Measurements from ENCODE around the gene ZBTB11. TPM values are rescaled to one million over a fixed set of nuclear protein-coding genes. Genes with fewer than 3 reads are reported as not detected.
"Not testable (repeated sequence)": the region's sequence is repeated elsewhere in the genome, so short reads cannot be mapped to it uniquely, and the experiment has no call there.

The ZBTB11 gene
- total and polyA plus RNA-seq, 2 donors, result 19.8 to 23.0 TPM

DNA sequence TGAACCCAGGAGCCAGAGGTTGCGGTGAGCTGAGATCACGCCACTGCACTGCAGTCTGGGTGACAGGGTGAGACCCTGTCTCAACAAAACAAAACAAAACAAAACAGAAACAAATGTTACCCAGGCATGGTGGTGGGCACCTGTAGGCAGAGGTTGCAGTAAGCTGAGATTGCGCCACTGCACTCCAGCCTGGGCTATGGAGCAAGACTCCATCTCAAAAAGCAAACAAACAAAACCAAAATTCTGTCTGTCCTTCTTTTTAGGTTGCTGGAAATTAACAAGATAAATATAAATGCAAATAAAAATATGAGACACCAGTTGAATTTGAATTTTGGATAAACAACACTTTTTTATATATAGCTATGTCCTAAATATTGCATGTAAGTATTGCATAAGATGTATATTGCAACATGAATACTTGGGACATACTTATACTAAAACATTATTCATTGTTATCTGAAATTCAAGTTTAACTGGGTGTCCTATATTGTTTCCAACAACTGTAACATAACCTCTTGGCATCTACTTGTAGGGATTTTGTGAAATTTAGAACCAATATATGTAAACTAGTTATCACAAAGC lies 42.8 kb upstream of the ZBTB11 start:
- no peaks in the 10 kb centered on the region for H3K9me3 ChIP-seq (ENCODE audit: control insufficient read depth in 2 of 2, insufficient read depth in 1 of 2, low read length in 1 of 2)
- WGBS, result 98% methylated on average over 3 of the region's 3 CpGs
- peaks cover 12 to 24% of the 10 kb centered on the region in 2 donors for H3K4me1 ChIP-seq (ENCODE audit: control insufficient read depth in 2 of 2, insufficient read depth in 2 of 2, low read length in 2 of 2)
- DNase-seq (ENCODE audit: low read depth in 6 of 9, low spot score in 9 of 9), result no peak
- no peaks in the 10 kb centered on the region for H3K27me3 ChIP-seq (ENCODE audit: control insufficient read depth in 2 of 2, insufficient read depth in 1 of 2, low read length in 1 of 2)
- no peak overlapping the region for H3K27ac ChIP-seq (ENCODE audit: low read depth in 1 of 2, low read length in 1 of 2)
- no peaks in the 10 kb centered on the region for H3K36me3 ChIP-seq (ENCODE audit: control insufficient read depth in 2 of 2, insufficient read depth in 2 of 2, low read length in 1 of 2)
- no peak overlapping the region for H3K4me3 ChIP-seq (ENCODE audit: low read length in 2 of 2)

DNA sequence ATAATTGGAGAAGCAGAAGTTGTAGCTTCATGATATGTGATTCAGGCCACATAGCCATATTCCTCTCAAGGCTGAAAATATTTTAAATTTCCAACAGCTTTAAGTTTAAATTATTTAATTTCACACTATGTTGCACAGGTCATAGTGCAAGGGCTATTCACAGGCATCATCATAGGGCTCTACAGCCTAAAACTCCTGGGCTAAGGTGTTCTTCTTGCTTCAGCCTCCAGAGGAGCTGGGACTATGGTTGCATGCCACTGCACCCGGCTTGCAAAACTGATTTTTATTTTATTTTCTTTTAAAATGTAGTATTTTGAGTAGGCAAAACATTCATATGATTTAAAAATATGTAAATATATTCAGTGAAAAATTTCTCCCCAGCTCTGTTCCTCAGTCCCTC lies 41.5 kb upstream of the ZBTB11 start:
- H3K36me3 ChIP-seq (ENCODE audit: control insufficient read depth in 2 of 2, insufficient read depth in 2 of 2, low read length in 1 of 2), result no peaks in the 10 kb centered on the region
- no peaks in the 10 kb centered on the region for H3K9me3 ChIP-seq (ENCODE audit: control insufficient read depth in 2 of 2, insufficient read depth in 1 of 2, low read length in 1 of 2)
- H3K4me1 ChIP-seq (ENCODE audit: control insufficient read depth in 2 of 2, insufficient read depth in 2 of 2, low read length in 2 of 2), result peaks cover 12 to 21% of the 10 kb centered on the region in 2 donors
- H3K27me3 ChIP-seq (ENCODE audit: control insufficient read depth in 2 of 2, insufficient read depth in 1 of 2, low read length in 1 of 2), result no peaks in the 10 kb centered on the region
- DNase-seq (ENCODE audit: low read depth in 6 of 9, low spot score in 9 of 9), result no peak
- 95% methylated on average over 1 of the region's 1 CpG for WGBS
- no peak overlapping the region for H3K27ac ChIP-seq (ENCODE audit: low read depth in 1 of 2, low read length in 1 of 2)
- no peak overlapping the region for H3K4me3 ChIP-seq (ENCODE audit: low read length in 2 of 2)

DNA sequence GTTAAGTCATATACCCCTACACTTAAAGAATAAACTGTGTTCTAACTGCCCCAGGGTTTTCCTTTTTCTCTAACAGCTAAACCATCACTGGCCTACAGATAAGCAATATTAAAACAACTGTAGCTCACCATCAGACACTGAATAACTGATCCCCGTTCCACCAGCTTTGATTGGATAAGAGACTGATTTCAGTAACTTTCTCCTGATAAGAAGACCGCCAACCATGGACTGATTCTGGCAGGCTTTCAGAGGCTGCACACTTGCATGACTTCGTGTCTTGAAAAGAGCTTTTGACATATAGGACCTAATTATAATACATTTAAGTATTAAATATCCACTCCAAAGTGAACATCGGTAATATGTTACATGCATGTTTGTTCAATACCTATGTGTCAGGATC lies 32.2 kb upstream of the ZBTB11 start:
- no peak overlapping the region for H3K4me3 ChIP-seq (ENCODE audit: low read length in 2 of 2)
- no peak for DNase-seq (ENCODE audit: low read depth in 6 of 9, low spot score in 9 of 9)
- no peaks in the 10 kb centered on the region for H3K36me3 ChIP-seq (ENCODE audit: control insufficient read depth in 2 of 2, insufficient read depth in 2 of 2, low read length in 1 of 2)
- no peak overlapping the region for H3K27ac ChIP-seq (ENCODE audit: low read depth in 1 of 2, low read length in 1 of 2)
- H3K9me3 ChIP-seq (ENCODE audit: control insufficient read depth in 2 of 2, insufficient read depth in 1 of 2, low read length in 1 of 2), result no peaks in the 10 kb centered on the region
- no peaks in the 10 kb centered on the region for H3K27me3 ChIP-seq (ENCODE audit: control insufficient read depth in 2 of 2, insufficient read depth in 1 of 2, low read length in 1 of 2)
- H3K4me1 ChIP-seq (ENCODE audit: control insufficient read depth in 2 of 2, insufficient read depth in 2 of 2, low read length in 2 of 2), result no peaks in the 10 kb centered on the region
- WGBS, result 93% methylated on average over 4 of the region's 4 CpGs

DNA sequence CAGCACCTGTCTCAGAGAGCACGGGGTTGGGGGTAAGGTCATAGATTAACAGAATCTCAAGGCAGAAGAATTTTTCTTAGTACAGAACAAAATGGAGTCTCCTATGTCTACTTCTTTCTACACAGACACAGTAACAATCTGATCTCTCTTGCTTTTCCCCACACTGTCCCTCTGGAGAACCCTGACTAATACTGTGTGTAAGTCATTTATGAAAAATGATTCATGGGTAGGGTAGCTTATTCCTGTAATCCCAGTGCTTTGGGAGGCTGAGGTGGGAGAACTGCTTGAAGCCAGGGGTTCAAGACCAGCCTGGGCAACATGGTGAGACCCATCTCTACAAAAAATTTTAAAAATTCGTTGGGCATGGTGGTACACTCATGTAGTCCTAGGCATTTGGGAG lies 27.7 kb upstream of the ZBTB11 start:
- not testable (repeated sequence) for H3K4me3 ChIP-seq (ENCODE audit: low read length in 2 of 2); H3K27ac ChIP-seq (ENCODE audit: low read depth in 1 of 2, low read length in 1 of 2); H3K36me3 ChIP-seq (ENCODE audit: control insufficient read depth in 2 of 2, insufficient read depth in 2 of 2, low read length in 1 of 2); H3K9me3 ChIP-seq (ENCODE audit: control insufficient read depth in 2 of 2, insufficient read depth in 1 of 2, low read length in 1 of 2); DNase-seq (ENCODE audit: low read depth in 6 of 9, low spot score in 9 of 9); H3K4me1 ChIP-seq (ENCODE audit: control insufficient read depth in 2 of 2, insufficient read depth in 2 of 2, low read length in 2 of 2); H3K27me3 ChIP-seq (ENCODE audit: control insufficient read depth in 2 of 2, insufficient read depth in 1 of 2, low read length in 1 of 2)
- WGBS, result 85% methylated on average over 2 of the region's 2 CpGs

DNA sequence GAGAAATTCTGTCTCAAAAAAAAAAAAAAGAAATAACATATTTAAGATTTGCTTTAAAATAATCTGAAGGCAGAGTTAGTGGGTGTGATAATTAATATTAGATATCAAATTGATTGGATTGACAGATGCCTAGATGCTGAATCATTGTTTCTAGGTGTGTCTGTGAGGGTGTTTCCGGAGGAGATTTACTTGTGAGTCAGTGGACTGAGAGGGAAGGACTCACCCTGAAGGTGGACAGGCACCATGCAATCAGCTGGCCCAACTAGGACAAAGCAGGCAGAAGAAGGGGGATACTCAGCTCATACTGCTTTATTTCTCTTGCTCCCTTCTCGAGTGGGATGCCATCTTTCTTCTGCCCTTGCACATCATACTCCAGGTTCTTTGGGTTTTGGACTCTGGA lies 26.2 kb upstream of the ZBTB11 start:
- DNase-seq (ENCODE audit: low read depth in 6 of 9, low spot score in 9 of 9), result no peak
- Histone ChIP-seq H3K36me3 (ENCODE audit: control insufficient read depth in 2 of 2, insufficient read depth in 2 of 2, low read length in 1 of 2) (no peaks in the 10 kb centered on the region), H3K4me3 (ENCODE audit: low read length in 2 of 2) (no peak overlapping the region), H3K27me3 (ENCODE audit: control insufficient read depth in 2 of 2, insufficient read depth in 1 of 2, low read length in 1 of 2) (no peaks in the 10 kb centered on the region), H3K9me3 (ENCODE audit: control insufficient read depth in 2 of 2, insufficient read depth in 1 of 2, low read length in 1 of 2) (no peaks in the 10 kb centered on the region), H3K4me1 (ENCODE audit: control insufficient read depth in 2 of 2, insufficient read depth in 2 of 2, low read length in 2 of 2) (no peaks in the 10 kb centered on the region), H3K27ac (ENCODE audit: low read depth in 1 of 2, low read length in 1 of 2) (no peak overlapping the region)
- WGBS, result 93% methylated on average over 2 of the region's 2 CpGs

DNA sequence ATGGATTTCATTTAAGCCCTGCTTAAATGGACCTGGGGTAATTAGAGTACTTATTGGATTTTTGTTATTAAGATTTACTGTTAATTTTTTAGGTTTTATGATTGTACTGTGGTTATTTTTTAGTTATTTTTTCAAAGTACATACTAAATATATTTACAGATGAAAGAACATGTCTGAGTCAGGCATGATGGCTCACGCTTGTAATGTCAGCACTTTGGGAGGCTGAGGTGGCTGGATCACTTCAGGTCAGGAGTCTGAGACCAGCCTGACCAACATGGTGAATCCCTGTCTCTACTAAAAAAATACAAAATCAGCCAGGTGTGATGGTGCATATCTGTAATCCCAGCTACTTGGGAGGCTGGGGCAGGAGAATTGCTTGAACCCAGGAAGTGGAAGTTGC lies 25.8 kb upstream of the ZBTB11 start:
- H3K4me3 ChIP-seq (ENCODE audit: low read length in 2 of 2), result no peak overlapping the region
- H3K27me3 ChIP-seq (ENCODE audit: control insufficient read depth in 2 of 2, insufficient read depth in 1 of 2, low read length in 1 of 2), result no peaks in the 10 kb centered on the region
- no peak for DNase-seq (ENCODE audit: low read depth in 6 of 9, low spot score in 9 of 9)
- H3K27ac ChIP-seq (ENCODE audit: low read depth in 1 of 2, low read length in 1 of 2), result no peak overlapping the region
- no peaks in the 10 kb centered on the region for H3K36me3 ChIP-seq (ENCODE audit: control insufficient read depth in 2 of 2, insufficient read depth in 2 of 2, low read length in 1 of 2)
- H3K4me1 ChIP-seq (ENCODE audit: control insufficient read depth in 2 of 2, insufficient read depth in 2 of 2, low read length in 2 of 2), result no peaks in the 10 kb centered on the region
- 95% methylated on average over 1 of the region's 1 CpG for WGBS
- H3K9me3 ChIP-seq (ENCODE audit: control insufficient read depth in 2 of 2, insufficient read depth in 1 of 2, low read length in 1 of 2), result no peaks in the 10 kb centered on the region

DNA sequence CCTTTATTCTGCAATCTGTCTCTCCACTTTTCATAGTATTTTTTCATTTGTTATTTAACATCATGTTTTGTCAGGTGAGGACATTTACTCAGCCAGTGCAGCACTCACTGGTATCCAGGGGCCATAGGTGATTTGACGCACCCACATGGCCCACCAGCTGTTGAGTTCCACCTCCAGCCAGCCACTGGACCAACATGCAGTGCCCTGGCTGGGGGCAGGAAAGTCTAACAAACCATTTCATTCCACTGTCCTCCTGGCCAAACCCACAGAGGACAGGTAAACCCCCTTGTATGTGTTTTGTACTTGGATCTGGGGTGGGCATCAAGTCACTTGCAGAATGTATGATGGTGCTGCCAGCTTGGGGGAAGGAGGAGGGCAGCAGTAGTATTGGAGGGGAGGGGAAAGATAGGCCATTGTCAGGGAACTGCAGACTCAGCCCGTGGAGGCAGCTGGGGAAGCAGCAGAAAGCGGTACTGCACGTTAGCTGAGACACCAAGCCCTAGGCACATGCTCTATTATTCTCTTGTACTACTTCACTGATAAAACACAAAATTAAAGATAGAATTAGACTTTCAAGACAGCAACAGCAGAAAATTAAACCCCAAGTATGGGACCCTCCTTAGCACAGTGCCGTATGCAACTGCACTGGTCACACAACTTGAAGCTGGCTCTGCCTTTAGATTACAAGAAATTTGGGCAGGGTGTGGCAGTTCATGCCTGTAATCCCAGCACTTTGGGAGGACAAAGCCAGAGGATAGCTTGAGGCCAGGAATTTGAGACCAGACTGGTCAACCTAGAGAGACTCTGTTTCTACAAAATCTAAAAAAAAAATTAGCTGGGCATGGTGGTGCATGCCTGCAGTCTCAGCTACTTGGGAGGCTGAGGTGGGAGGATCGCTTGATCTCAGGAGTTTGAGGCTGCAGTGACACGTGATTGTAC lies 25.0 kb upstream of the ZBTB11 start:
- H3K27ac ChIP-seq (ENCODE audit: low read depth in 1 of 2, low read length in 1 of 2), result no peak overlapping the region
- H3K4me3 ChIP-seq (ENCODE audit: low read length in 2 of 2), result no peak overlapping the region
- H3K4me1 ChIP-seq (ENCODE audit: control insufficient read depth in 2 of 2, insufficient read depth in 2 of 2, low read length in 2 of 2), result no peaks in the 10 kb centered on the region
- H3K36me3 ChIP-seq (ENCODE audit: control insufficient read depth in 2 of 2, insufficient read depth in 2 of 2, low read length in 1 of 2), result no peaks in the 10 kb centered on the region
- H3K9me3 ChIP-seq (ENCODE audit: control insufficient read depth in 2 of 2, insufficient read depth in 1 of 2, low read length in 1 of 2), result no peaks in the 10 kb centered on the region
- no peaks in the 10 kb centered on the region for H3K27me3 ChIP-seq (ENCODE audit: control insufficient read depth in 2 of 2, insufficient read depth in 1 of 2, low read length in 1 of 2)
- DNase-seq (ENCODE audit: low read depth in 6 of 9, low spot score in 9 of 9), result no peak
- 94% methylated on average over 7 of the region's 7 CpGs for WGBS

DNA sequence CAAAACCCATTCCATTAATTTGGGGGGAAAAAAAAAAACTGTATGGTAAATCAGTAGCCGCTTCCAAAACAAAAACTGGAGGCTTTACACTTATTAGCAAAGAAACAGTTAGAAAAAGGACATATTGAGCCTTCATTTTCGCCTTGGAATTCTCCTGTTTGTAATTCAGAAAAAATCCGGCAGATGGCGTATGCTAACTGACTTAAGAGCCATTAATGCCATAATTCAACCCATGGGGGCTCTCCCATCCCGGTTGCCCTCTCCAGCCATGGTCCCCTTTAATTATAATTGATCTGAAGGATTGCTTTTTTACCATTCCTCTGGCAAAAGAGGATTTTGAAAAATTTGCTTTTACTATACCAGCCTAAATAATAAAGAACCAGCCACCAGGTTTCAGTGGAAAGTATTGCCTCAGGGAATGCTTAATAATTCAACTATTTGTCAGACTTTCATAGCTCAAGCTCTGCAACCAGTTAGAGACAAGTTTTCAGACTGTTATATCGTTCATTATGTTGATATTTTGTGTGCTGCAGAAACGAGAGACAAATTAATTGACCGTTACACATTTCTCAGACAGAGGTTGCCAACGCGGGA lies 18.9 kb upstream of the ZBTB11 start:
- peak in 7 of 9 donors; percentile 38 to 81 (median 58) for DNase-seq (ENCODE audit: low read depth in 6 of 9, low spot score in 9 of 9)

DNA sequence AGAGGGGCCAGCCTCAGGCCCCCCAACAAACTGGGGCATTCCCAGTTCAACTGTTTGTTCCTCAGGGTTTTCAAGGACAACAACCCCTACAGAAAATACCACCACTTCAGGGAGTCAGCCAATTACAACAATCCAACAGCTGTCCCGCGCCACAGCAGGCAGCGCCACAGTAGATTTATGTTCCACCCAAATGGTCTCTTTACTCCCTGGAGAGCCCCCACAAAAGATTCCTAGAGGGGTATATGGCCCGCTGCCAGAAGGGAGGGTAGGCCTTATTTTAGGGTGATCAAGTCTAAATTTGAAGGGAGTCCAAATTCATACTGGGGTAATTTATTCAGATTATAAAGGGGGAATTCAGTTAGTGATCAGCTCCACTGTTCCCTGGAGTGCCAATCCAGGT lies 17.9 kb upstream of the ZBTB11 start:
- not testable (repeated sequence) for H3K27me3 ChIP-seq (ENCODE audit: control insufficient read depth in 2 of 2, insufficient read depth in 1 of 2, low read length in 1 of 2); H3K9me3 ChIP-seq (ENCODE audit: control insufficient read depth in 2 of 2, insufficient read depth in 1 of 2, low read length in 1 of 2); DNase-seq (ENCODE audit: low read depth in 6 of 9, low spot score in 9 of 9); H3K4me1 ChIP-seq (ENCODE audit: control insufficient read depth in 2 of 2, insufficient read depth in 2 of 2, low read length in 2 of 2); H3K27ac ChIP-seq (ENCODE audit: low read depth in 1 of 2, low read length in 1 of 2); H3K4me3 ChIP-seq (ENCODE audit: low read length in 2 of 2); H3K36me3 ChIP-seq (ENCODE audit: control insufficient read depth in 2 of 2, insufficient read depth in 2 of 2, low read length in 1 of 2)
- 96% methylated on average over 4 of the region's 4 CpGs for WGBS

More for the DNA sequence above, 18.9 kb upstream of the ZBTB11 start:
- H3K27ac ChIP-seq (ENCODE audit: low read depth in 1 of 2, low read length in 1 of 2), result no peak overlapping the region
- no peaks in the 10 kb centered on the region for H3K27me3 ChIP-seq (ENCODE audit: control insufficient read depth in 2 of 2, insufficient read depth in 1 of 2, low read length in 1 of 2)
- 44% methylated on average over 10 of the region's 10 CpGs for WGBS
- H3K9me3 ChIP-seq (ENCODE audit: control insufficient read depth in 2 of 2, insufficient read depth in 1 of 2, low read length in 1 of 2), result no peaks in the 10 kb centered on the region
- no peak overlapping the region for H3K4me3 ChIP-seq (ENCODE audit: low read length in 2 of 2)
- H3K4me1 ChIP-seq (ENCODE audit: control insufficient read depth in 2 of 2, insufficient read depth in 2 of 2, low read length in 2 of 2), result no peaks in the 10 kb centered on the region
- no peaks in the 10 kb centered on the region for H3K36me3 ChIP-seq (ENCODE audit: control insufficient read depth in 2 of 2, insufficient read depth in 2 of 2, low read length in 1 of 2)
